ENCODE results near the gene CHRNB1. TPM values are rescaled to one million over a fixed set of nuclear protein-coding genes. Genes with fewer than 3 reads are reported as not detected.

Gene CHRNB1
- total RNA-seq, 1 experiment from 2014 or later, result 1.7 TPM

DNA sequence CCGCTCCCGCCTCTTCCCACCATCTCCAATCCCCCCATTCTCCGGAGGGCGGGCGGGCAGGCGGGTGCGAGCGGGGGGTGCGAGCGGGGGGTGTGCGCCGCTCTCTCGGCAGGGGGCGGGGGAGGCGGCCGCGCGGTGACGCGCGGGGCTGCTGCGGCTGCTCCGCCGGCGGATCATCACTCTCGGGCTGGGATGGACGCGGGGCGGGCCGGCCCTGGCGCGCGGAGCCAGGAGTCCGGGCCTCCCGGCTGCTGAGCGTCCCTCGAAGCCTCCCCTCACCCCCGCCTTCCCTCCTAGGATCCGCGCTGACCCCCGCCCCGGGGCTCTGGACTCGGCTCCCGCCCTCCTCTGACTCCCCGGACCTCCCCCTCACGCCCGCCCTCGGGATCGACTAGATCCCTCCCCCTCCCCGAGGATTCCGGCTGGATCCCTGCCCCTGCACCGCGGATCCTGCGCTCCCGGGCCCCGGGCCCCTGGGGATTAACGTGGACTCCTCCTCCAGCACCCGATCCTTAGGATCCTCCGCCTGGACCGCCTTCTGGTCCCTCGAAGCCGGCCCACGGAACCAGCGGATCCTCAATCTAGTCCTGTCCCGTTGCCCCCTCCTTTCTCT is 40.0 kb upstream of the CHRNB1 start:
- CTCF ChIA-PET, result interaction anchor here (0.9 to 1.8 kb wide), 6 partner anchors 11 to 312 kb away, joined by 3 to 15 read pairs (median 6); partner anchors contain the start of genes DNAH2, NEURL4, PLSCR3 and TMEM102
- H3K9me3 ChIP-seq, result no peaks in the 10 kb centered on the region
- peak overlapping the region; percentile 53 for H3K4me3 ChIP-seq (ENCODE audit: low read depth, low read length)
- no peaks in the 10 kb centered on the region for H3K27me3 ChIP-seq (replicated peaks; ENCODE audit: control insufficient read depth, insufficient read depth, low read length)
- no peaks in the 10 kb centered on the region for H3K9me3 Mint-ChIP-seq (ENCODE audit: unreplicated experiment)
- H3K27me3 Mint-ChIP-seq (ENCODE audit: insufficient read depth, unreplicated experiment), result no peaks in the 10 kb centered on the region
- no peak for TF ChIP-seq CTCF (IDR thresholded peaks at IDR 0.05; ENCODE audit: insufficient read depth in 1 of 2, low read depth in 1 of 2, low read length in 1 of 2, severe bottlenecking in 1 of 2, unreplicated experiment in 1 of 2)
- H3K4me1 Mint-ChIP-seq (ENCODE audit: low read depth, unreplicated experiment), result peaks cover 8% of the 10 kb centered on the region
- BruUV-seq (replicated peaks), result no TSS peak
- peak; percentile 34 to 37 for DNase-seq
- no peaks in the 10 kb centered on the region for H3K4me1 ChIP-seq
- POLR2A ChIA-PET, result interaction anchor here (0.7 to 2.4 kb wide), 9 partner anchors 11 to 179 kb away, joined by 3 to 38 read pairs (median 3); partner anchors contain the start of genes MPDU1, PLSCR3, POLR2A and SLC2A4
- intact Hi-C loops (cut with micrococcal nuclease; ENCODE audit: unreplicated experiment), result loop anchor here (1.0 to 2.0 kb wide), 3 partner anchors 25 to 54 kb away; partner anchors contain the start of gene TMEM102
- H3K36me3 ChIP-seq (ENCODE audit: control insufficient read depth, insufficient read depth, low read length), result no peaks in the 10 kb centered on the region
- H3K36me3 Mint-ChIP-seq (ENCODE audit: insufficient read depth, unreplicated experiment), result peaks cover 6% of the 10 kb centered on the region
- H3K27ac Mint-ChIP-seq (ENCODE audit: unreplicated experiment), result peak overlapping the region; percentile 76
- H3K4me3 Mint-ChIP-seq (ENCODE audit: unreplicated experiment), result peak overlapping the region; percentile 76

- Mint-ChIP-seq H3K27me3 (ENCODE audit: insufficient read depth, unreplicated experiment) (no peaks in the 10 kb centered on the region), H3K9me3 (ENCODE audit: unreplicated experiment) (no peaks in the 10 kb centered on the region), H3K4me3 (ENCODE audit: unreplicated experiment) (peak overlapping the region; percentile 76), H3K36me3 (ENCODE audit: insufficient read depth, unreplicated experiment) (peaks cover 6% of the 10 kb centered on the region), H3K4me1 (ENCODE audit: low read depth, unreplicated experiment) (peaks cover 8% of the 10 kb centered on the region), H3K27ac (ENCODE audit: unreplicated experiment) (peak overlapping the region; percentile 20)
- peak overlapping the region; percentile 53 for H3K4me3 ChIP-seq (ENCODE audit: low read depth, low read length)
- BruUV-seq (replicated peaks), result TSS peak; percentile 50
- DNase-seq, result no peak
- intact Hi-C loops (cut with micrococcal nuclease; ENCODE audit: unreplicated experiment), result loop anchor here (2.0 kb wide), 1 partner anchor 55 kb away; no protein-coding TSS in a partner anchor
- no peaks in the 10 kb centered on the region for H3K9me3 ChIP-seq
- CTCF ChIA-PET, result interaction anchor here (0.6 kb wide), 1 partner anchor 52 kb away, joined by 3 read pairs; no protein-coding TSS in a partner anchor
- no peak for TF ChIP-seq CTCF (IDR thresholded peaks at IDR 0.05; ENCODE audit: insufficient read depth in 1 of 2, low read depth in 1 of 2, low read length in 1 of 2, severe bottlenecking in 1 of 2, unreplicated experiment in 1 of 2)
- no peaks in the 10 kb centered on the region for H3K36me3 ChIP-seq (ENCODE audit: control insufficient read depth, insufficient read depth, low read length)
- POLR2A ChIA-PET, result no interaction called here
- H3K4me1 ChIP-seq, result no peaks in the 10 kb centered on the region
- H3K27me3 ChIP-seq (replicated peaks; ENCODE audit: control insufficient read depth, insufficient read depth, low read length), result no peaks in the 10 kb centered on the region
These were observed 39.3 kb upstream of the CHRNB1 start for GRCh38 chr17:7405350-7406234.

DNA sequence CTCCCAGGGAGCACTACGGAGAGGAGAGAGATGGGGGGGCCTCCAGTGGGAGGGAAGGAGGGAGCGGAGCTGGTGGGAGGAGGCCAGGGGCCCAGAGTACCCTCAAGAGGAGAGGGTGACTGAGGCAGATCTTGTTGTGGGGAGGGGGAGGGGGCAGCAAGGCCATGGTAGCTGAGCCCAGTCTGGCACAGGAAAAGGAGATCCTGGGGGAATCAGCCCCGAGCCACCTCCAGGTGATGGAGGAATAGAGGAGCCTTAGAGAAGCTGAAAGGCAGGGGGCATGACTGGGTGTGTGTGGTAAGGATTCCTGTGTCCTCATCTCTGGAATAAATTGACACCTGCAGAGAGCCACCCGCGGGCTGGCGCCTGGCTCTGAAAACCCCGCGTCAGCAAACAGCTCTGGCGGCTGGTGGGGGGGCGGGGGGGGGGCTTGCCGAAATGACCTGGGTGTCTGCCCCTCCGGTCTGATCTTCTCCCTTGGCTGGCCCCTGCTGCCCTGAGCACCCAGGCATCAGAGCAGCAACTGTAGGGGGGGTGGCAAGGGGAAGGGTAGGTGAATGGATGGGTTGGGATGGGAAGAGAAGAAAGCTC is 38.5 kb upstream of the CHRNB1 start:
- Histone ChIP-seq H3K36me3 (ENCODE audit: control insufficient read depth, insufficient read depth, low read length) (no peaks in the 10 kb centered on the region), H3K9me3 (no peaks in the 10 kb centered on the region), H3K27me3 (replicated peaks; ENCODE audit: control insufficient read depth, insufficient read depth, low read length) (no peaks in the 10 kb centered on the region), H3K4me3 (ENCODE audit: low read depth, low read length) (no peak overlapping the region), H3K4me1 (no peaks in the 10 kb centered on the region)
- TF ChIP-seq CTCF (IDR thresholded peaks at IDR 0.05; ENCODE audit: insufficient read depth in 1 of 2, low read depth in 1 of 2, low read length in 1 of 2, severe bottlenecking in 1 of 2, unreplicated experiment in 1 of 2), result no peak
- POLR2A ChIA-PET, result no interaction called here
- Mint-ChIP-seq H3K27ac (ENCODE audit: unreplicated experiment) (peak overlapping the region; percentile 20), H3K4me3 (ENCODE audit: unreplicated experiment) (no peak overlapping the region), H3K27me3 (ENCODE audit: insufficient read depth, unreplicated experiment) (no peaks in the 10 kb centered on the region), H3K36me3 (ENCODE audit: insufficient read depth, unreplicated experiment) (peaks cover 6% of the 10 kb centered on the region), H3K4me1 (ENCODE audit: low read depth, unreplicated experiment) (peaks cover 8% of the 10 kb centered on the region), H3K9me3 (ENCODE audit: unreplicated experiment) (no peaks in the 10 kb centered on the region)
- no TSS peak for BruUV-seq (replicated peaks)
- DNase-seq, result no peak
- intact Hi-C loops (cut with micrococcal nuclease; ENCODE audit: unreplicated experiment), result no loop called here
- CTCF ChIA-PET, result interaction anchor here (0.6 kb wide), 1 partner anchor 53 kb away, joined by 3 read pairs; no protein-coding TSS in a partner anchor

All from Caco-2 (cell line).